Type B pancreatic cell (in vitro differentiated cells): ENCODE results near the gene GON4L. TPM values are rescaled to one million over a fixed set of nuclear protein-coding genes. Genes with fewer than 3 reads are reported as not detected.
"Not testable (repeated sequence)": the region's sequence is repeated elsewhere in the genome, so short reads cannot be mapped to it uniquely, and the experiment has no call there.

ENCODE experiments used
- DNase-seq: peaks from one replicate; pipeline ENCODE4 v3.0.0; 2021; ENCODE audit warnings: mixed read lengths; ENCODE audit not compliant: unreplicated experiment; ENCODE audit errors: extremely low spot score
- H3K27ac Mint-ChIP-seq: 2 replicates; pipeline ENCODE4 v1.8.0; 2021; ENCODE audit warnings: mild to moderate bottlenecking, mixed read lengths
- H3K27me3 Mint-ChIP-seq: 2 replicates; pipeline ENCODE4 v1.8.0; 2021; ENCODE audit warnings: mixed read lengths
- H3K36me3 Mint-ChIP-seq: 2 replicates; pipeline ENCODE4 v1.8.0; 2021; ENCODE audit warnings: mixed read lengths
- H3K4me1 Mint-ChIP-seq: one replicate; pipeline ENCODE4 v1.8.0; 2021; ENCODE audit warnings: mixed read lengths; ENCODE audit not compliant: unreplicated experiment
- H3K4me3 Mint-ChIP-seq: 2 replicates; pipeline ENCODE4 v1.8.0; 2021; ENCODE audit warnings: mild to moderate bottlenecking, mixed read lengths
- H3K9me3 Mint-ChIP-seq: 2 replicates; pipeline ENCODE4 v1.8.0; 2021; ENCODE audit warnings: mixed read lengths
- CTCF ChIP-seq: fragments of 200-600 bp; sonication (generic); conservative IDR thresholded peaks from 2 replicates; pipeline ENCODE4 v1.5.0; 2021; ENCODE audit warnings: antibody characterized with exemption, mild to moderate bottlenecking
- total RNA-seq: library from RNA; stranded (reverse); gene quantifications from 2 replicates; pipeline ENCODE4 v1.2.1, GENCODE V29; 2021; ENCODE audit warnings: low replicate concordance

GON4L gene
- total RNA-seq, 1 donor from 2014 or later, result 59.3 TPM

- Mint-ChIP-seq H3K36me3 (peaks cover 16% of the 10 kb centered on the region), H3K27ac (no peak overlapping the region), H3K4me1 (no peaks in the 10 kb centered on the region), H3K27me3 (no peaks in the 10 kb centered on the region), H3K4me3 (no peak overlapping the region), H3K9me3 (no peaks in the 10 kb centered on the region)
- no peak for TF ChIP-seq CTCF
- DNase-seq, result no peak
Measured at GRCh38 chr1:155812878-155813277, 44.1 kb downstream of the GON4L start.

GRCh38 chr1:155809088-155809487 is 47.9 kb downstream of the GON4L start:
- Mint-ChIP-seq H3K4me1 (no peaks in the 10 kb centered on the region), H3K27me3 (no peaks in the 10 kb centered on the region), H3K9me3 (no peaks in the 10 kb centered on the region), H3K4me3 (no peak overlapping the region), H3K36me3 (peaks cover 6% of the 10 kb centered on the region), H3K27ac (no peak overlapping the region)
- no peak for DNase-seq
- no peak for TF ChIP-seq CTCF

GRCh38 chr1:155801149-155801548 is 55.9 kb downstream of the GON4L start:
- H3K4me3 Mint-ChIP-seq, result no peak overlapping the region
- DNase-seq, result no peak
- H3K27ac Mint-ChIP-seq, result no peak overlapping the region
- TF ChIP-seq CTCF, result no peak
- H3K27me3 Mint-ChIP-seq, result no peaks in the 10 kb centered on the region
- peaks cover 15% of the 10 kb centered on the region for H3K36me3 Mint-ChIP-seq
- H3K9me3 Mint-ChIP-seq, result no peaks in the 10 kb centered on the region
- no peaks in the 10 kb centered on the region for H3K4me1 Mint-ChIP-seq

- not testable (repeated sequence) for H3K4me1 Mint-ChIP-seq, H3K9me3 Mint-ChIP-seq, H3K27me3 Mint-ChIP-seq, DNase-seq, H3K27ac Mint-ChIP-seq, H3K4me3 Mint-ChIP-seq
- H3K36me3 Mint-ChIP-seq, result peaks cover 16% of the 10 kb centered on the region
Measured at GRCh38 chr1:155795618-155796017, 61.4 kb downstream of the GON4L start.

GRCh38 chr1:155794605-155795245 is 62.3 kb downstream of the GON4L start:
- TF ChIP-seq CTCF, result no peak
- Mint-ChIP-seq H3K4me1 (no peaks in the 10 kb centered on the region), H3K36me3 (peaks cover 15% of the 10 kb centered on the region), H3K4me3 (no peak overlapping the region), H3K27me3 (no peaks in the 10 kb centered on the region), H3K27ac (no peak overlapping the region), H3K9me3 (no peaks in the 10 kb centered on the region)
- no peak for DNase-seq

GRCh38 chr1:155793213-155793612 is 63.8 kb downstream of the GON4L start:
- H3K27ac Mint-ChIP-seq, result no peak overlapping the region
- no peak overlapping the region for H3K4me3 Mint-ChIP-seq
- no peak for TF ChIP-seq CTCF
- H3K36me3 Mint-ChIP-seq, result peaks cover 8% of the 10 kb centered on the region
- H3K9me3 Mint-ChIP-seq, result no peaks in the 10 kb centered on the region
- no peak for DNase-seq
- no peaks in the 10 kb centered on the region for H3K4me1 Mint-ChIP-seq
- H3K27me3 Mint-ChIP-seq, result no peaks in the 10 kb centered on the region
